A673 (cell line): ENCODE measurements around the gene PHIP.

Experiments used
- CTCF ChIP-seq: fragments of 300-800, 200-600 bp; sonication (generic); conservative IDR thresholded peaks from 2 replicates; pipeline ENCODE4 v1.5.1; 2017; ENCODE audit warnings: low read depth, mild to moderate bottlenecking, antibody characterized with exemption, low read length, moderate library complexity, mixed read lengths
- EZH2 ChIP-seq: fragments of 200-600 bp; sonication (generic); IDR thresholded peaks from 2 replicates; pipeline ENCODE4 v1.6.1; 2017; ENCODE audit warnings: borderline replicate concordance, low read depth, mild to moderate bottlenecking, mixed read lengths, antibody characterized with exemption, low read length; ENCODE audit not compliant: poor library complexity, severe bottlenecking

GRCh38 chr6:79033279-79033678, 44.8 kb downstream of the PHIP start:
- TF ChIP-seq CTCF: no peak
- no peak for TF ChIP-seq EZH2
